Measurements from ENCODE around the gene PSMD11.

The PSMD11 gene

GRCh38 chr17:32477220-32477619, 32.9 kb downstream of the PSMD11 start:
- no peak for TF ChIP-seq JUND (IDR thresholded peaks at IDR 0.05; ENCODE audit: low read depth)
- in situ Hi-C loops (cut with HindIII; ENCODE audit: low pct_unique_long_range_greater_than_20kb, low sequenced_read_pairs), result no loop called here
- DNase-seq (ENCODE audit: low read depth in 1 of 2, low spot score in 1 of 2), result no peak

GRCh38 chr17:32479074-32479617, 34.8 kb downstream of the PSMD11 start:
- TF ChIP-seq JUND (IDR thresholded peaks at IDR 0.05; ENCODE audit: low read depth), result no peak
- in situ Hi-C loops (cut with HindIII; ENCODE audit: low pct_unique_long_range_greater_than_20kb, low sequenced_read_pairs), result no loop called here
- no peak for DNase-seq (ENCODE audit: low read depth in 1 of 2, low spot score in 1 of 2)

DNA sequence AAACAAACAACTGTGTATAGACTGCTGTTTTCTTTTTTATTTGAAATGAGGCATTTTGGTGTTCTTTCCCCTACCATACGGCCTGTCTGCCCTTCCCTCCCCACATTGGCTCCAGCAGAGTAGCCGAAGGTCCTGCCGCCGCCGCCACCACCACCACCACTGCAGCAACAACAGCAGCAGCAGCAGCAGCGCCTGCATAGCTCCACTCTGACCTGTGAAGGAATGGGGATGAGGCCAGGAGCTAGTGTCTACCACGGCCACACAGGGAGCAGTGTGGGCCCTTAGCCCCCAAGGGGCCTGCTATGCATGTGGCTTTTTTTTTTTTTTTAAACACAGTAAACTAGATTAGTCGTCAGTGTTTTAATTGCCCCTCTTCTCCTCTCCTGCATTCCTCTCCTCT, 36.9 kb downstream of the PSMD11 start:
- in situ Hi-C loops (cut with HindIII; ENCODE audit: low pct_unique_long_range_greater_than_20kb, low sequenced_read_pairs), result no loop called here
- no peak for DNase-seq (ENCODE audit: low read depth in 1 of 2, low spot score in 1 of 2)
- TF ChIP-seq JUND (IDR thresholded peaks at IDR 0.05; ENCODE audit: low read depth), result no peak

DNA sequence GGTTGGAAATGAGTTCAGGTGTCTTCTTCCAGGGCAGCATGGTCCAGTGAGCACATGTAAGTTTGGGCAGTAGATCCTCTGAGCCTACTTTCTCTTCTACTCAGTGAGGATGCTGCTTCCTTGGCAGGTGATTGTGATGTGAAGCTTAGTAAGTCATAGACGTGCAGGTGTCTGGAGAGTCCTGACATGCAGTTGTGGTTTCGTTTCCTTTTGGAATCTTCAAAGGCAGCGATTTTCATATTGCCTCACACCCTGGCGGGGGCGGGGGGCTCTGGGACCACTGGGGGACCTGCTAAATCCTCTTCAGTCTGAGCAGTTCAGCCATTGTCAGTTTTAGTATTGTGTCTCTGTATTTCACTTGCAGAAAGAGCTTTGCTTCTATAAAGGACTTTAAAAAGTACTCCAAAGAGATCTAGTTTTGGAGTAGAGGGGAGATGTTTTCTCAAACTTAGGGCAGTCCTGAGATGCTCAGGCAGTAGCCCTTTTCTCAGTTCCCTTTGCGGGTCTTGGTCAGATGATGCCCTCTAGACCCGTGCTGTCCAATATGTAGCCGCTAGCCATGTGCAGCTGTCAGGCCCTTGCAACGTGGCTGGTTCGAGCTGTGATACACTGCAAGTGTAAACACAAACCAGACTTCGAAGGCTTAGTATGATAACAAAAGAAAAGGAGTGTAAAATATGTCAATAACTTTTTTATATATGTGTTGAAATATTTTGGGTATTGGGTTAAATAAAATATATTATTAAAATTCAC, 38.4 kb downstream of the PSMD11 start:
- no peak for TF ChIP-seq JUND (IDR thresholded peaks at IDR 0.05; ENCODE audit: low read depth)
- in situ Hi-C loops (cut with HindIII; ENCODE audit: low pct_unique_long_range_greater_than_20kb, low sequenced_read_pairs), result no loop called here
- no peak for DNase-seq (ENCODE audit: low read depth in 1 of 2, low spot score in 1 of 2)

DNA sequence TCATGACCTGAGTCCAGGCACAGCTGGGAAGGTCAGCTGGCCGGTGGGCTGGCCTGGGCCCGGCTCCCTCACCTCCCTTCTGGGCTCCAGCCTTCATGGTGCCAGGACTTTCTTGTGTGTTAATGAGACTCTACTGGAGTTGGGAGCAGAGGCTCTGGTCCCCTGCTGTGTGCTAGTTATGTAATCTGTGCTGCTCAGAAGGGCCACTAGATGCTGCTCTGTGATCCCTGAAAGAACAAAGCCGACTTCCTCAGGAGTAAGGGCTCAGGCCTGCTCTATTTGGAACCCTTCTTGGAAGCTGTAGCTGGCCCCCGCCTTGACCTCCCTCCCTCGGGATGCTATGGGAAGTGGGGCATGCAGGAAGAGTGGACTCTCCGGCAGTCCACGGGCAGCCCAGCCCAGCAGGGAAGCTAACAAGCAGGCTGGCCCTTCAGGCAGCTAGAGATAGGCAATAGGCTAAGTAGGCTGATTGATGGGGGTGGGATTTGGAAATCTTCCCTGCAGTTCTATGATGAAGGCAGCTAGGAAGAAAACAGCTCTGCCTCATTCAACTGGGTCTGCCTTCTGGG, 39.2 kb downstream of the PSMD11 start:
- peak; percentile 84 to 86 for DNase-seq (ENCODE audit: low read depth in 1 of 2, low spot score in 1 of 2)
- in situ Hi-C loops (cut with HindIII; ENCODE audit: low pct_unique_long_range_greater_than_20kb, low sequenced_read_pairs), result no loop called here
- TF ChIP-seq JUND (IDR thresholded peaks at IDR 0.05; ENCODE audit: low read depth), result no peak

DNA sequence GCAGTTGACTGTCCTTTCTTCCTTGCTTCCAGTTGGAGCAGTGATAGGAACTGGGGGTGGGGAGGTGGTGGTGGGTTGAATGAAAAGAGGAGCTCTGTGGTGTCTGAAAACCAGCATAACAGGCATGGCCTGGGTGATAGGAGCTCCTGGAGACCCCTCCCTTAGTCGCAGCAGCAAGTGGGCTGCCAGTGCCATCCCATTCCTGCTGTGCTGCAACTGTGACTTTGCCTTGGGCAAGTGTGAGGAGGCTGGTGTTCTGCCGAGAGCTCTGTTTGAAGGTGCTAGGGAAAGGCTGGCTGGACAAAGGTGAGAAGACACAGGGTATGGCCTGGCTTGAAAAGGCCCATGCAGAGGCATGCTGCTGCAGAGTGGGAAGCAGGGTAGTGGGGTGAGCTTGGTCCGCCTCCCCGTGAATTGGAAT, 39.7 kb downstream of the PSMD11 start:
- TF ChIP-seq JUND (IDR thresholded peaks at IDR 0.05; ENCODE audit: low read depth), result no peak
- in situ Hi-C loops (cut with HindIII; ENCODE audit: low pct_unique_long_range_greater_than_20kb, low sequenced_read_pairs), result no loop called here

GRCh38 chr17:32484628-32485027, 40.3 kb downstream of the PSMD11 start:
- in situ Hi-C loops (cut with HindIII; ENCODE audit: low pct_unique_long_range_greater_than_20kb, low sequenced_read_pairs), result no loop called here
- no peak for DNase-seq (ENCODE audit: low read depth in 1 of 2, low spot score in 1 of 2)
- no peak for TF ChIP-seq JUND (IDR thresholded peaks at IDR 0.05; ENCODE audit: low read depth)

More for the DNA sequence above, 39.7 kb downstream of the PSMD11 start:
- DNase-seq (ENCODE audit: low read depth in 1 of 2, low spot score in 1 of 2), result no peak

DNA sequence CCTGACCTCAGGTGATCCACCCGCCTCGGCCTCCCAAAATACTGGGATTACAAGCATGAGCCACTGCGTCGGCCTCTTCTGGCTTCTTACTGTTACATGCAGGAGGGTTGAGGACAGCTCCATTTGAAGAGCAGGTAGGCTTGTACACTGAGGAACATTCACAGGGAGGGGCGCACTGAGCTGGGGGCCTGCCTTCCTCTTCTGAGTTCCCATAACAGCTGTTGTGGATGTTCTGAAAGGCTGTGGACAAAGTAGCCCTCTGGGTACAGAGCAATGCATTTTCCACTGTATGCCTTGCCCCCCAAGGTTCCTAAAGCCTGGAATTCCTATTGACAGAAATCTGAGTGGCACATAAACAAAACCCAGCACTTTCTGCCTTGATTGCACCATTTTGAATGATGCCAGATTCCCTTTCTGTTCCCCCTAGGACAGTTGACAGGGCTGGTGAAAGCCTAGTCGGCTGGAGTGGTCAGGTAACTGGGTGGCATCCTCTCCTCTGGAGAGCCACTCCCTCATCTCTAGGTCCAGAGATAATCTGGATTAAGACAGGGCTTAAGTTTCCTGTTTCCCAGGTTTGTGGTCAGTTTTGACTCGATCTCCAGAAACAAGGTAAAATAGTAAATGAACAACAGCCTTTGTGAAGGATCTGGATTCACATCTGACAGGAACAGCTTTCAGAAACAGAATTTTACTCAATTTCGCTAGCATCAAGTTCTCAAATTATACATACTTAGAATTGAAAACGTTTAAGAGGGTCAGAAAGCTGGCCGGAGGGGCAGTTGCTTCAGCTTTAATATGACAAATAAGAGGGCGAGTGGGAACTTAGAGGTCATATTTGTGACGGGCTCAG, 41.2 kb downstream of the PSMD11 start:
- no peak for DNase-seq (ENCODE audit: low read depth in 1 of 2, low spot score in 1 of 2)
- in situ Hi-C loops (cut with HindIII; ENCODE audit: low pct_unique_long_range_greater_than_20kb, low sequenced_read_pairs), result no loop called here
- no peak for TF ChIP-seq JUND (IDR thresholded peaks at IDR 0.05; ENCODE audit: low read depth)

DNA sequence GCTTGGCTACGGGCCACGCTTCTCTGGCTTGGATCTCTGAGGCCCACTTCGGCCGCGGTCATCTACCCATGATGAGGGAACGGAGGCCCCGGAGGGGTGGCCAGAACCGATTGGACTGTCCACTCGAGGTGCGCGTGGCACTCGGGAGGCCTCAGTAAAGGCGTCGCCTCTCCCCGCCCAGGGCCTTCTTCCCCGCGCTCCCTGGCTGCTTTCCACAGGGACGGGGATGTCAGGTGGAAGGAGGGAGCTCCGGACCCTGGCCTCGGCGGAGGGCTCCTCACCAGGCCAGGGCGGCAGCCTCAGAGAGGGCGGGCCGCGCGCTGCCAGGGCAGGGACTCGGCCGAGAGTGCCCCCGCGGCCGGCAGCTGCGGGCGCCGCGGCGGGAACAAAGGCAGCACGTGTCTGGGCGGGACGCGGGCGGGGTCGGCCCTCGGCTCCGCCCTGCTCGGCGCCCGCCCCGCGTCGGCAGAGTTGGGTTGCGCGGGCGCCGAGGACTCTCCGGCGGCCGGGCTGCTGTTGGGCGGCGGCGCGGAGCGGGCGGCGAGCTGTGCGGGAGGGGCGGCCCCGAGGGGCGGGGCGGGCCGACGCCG, 41.9 kb downstream of the PSMD11 start:
- peak; percentile 89 to 91 for DNase-seq (ENCODE audit: low read depth in 1 of 2, low spot score in 1 of 2)
- in situ Hi-C loops (cut with HindIII; ENCODE audit: low pct_unique_long_range_greater_than_20kb, low sequenced_read_pairs), result no loop called here
- no peak for TF ChIP-seq JUND (IDR thresholded peaks at IDR 0.05; ENCODE audit: low read depth)

GRCh38 chr17:32486701-32487472, 42.6 kb downstream of the PSMD11 start, which contains the start of gene CDK5R1:
TSS of gene CDK5R1 (plus strand) at chr17:32486993. CDS start at chr17:32487621, 628 bp downstream.
- peak; percentile 83 to 88 for DNase-seq (ENCODE audit: low read depth in 1 of 2, low spot score in 1 of 2)

GRCh38 chr17:32487473-32488176, 43.3 kb downstream of the PSMD11 start:
- in situ Hi-C loops (cut with HindIII; ENCODE audit: low pct_unique_long_range_greater_than_20kb, low sequenced_read_pairs), result no loop called here
- TF ChIP-seq JUND (IDR thresholded peaks at IDR 0.05; ENCODE audit: low read depth), result no peak
- DNase-seq (ENCODE audit: low read depth in 1 of 2, low spot score in 1 of 2), result peak; percentile 31 to 57

More at GRCh38 chr17:32486701-32487472, 42.6 kb downstream of the PSMD11 start, which contains the start of gene CDK5R1:
- TF ChIP-seq JUND (IDR thresholded peaks at IDR 0.05; ENCODE audit: low read depth), result no peak
- in situ Hi-C loops (cut with HindIII; ENCODE audit: low pct_unique_long_range_greater_than_20kb, low sequenced_read_pairs), result no loop called here

Data from T47D (cell line).